Renal cortical epithelial cell (primary cell): ENCODE data around the gene ZNF362. TPM values are rescaled to one million over a fixed set of nuclear protein-coding genes. Genes with fewer than 3 reads are reported as not detected.

Experiments
- DNase-seq: peaks from one replicate; pipeline ENCODE4 v3.0.0-alpha.2; 2011; ENCODE audit warnings: low read depth
- total RNA-seq: library from RNA; depleted of rRNA; stranded (reverse); fragments of >200 nt; gene quantifications from 2 replicates; pipeline ENCODE4 v1.2.3, GENCODE V29; 2014

The ZNF362 gene
- total RNA-seq, 1 donor from 2014 or later = 6.9 TPM

DNA sequence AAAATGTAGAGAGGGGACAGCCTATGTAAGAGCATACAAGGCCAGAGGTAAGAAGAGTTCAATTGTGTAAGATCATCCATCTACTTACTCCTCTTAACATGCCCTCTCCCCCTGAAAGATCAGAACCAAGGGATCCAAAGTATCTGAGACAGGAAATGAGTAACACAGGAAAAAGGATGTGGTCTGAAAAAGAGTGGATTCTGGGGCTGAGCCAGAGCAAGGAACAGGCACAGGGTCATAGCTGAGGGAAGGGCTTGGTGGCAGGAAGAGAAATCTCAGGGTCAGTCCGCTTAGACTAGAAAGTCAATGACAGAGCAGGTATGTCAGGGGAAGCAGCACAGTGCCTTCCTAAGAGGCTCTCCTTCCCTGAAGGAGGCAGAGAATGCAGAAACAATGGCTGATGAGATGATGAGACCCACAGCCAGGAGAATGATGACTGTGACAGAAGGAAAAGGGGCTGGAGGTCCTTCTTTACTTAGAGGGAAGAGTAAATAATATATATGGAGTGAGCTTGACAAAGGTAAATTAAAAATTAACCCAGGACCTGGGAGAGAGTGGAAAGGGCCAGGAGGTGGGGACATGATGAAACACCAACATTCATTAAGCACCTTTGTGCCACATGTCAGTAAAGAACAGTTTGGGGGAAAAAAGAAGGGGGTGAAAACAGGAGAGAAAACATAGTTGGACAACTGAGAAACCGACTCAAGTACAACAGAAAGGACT lies 90.8 kb downstream of the ZNF362 start:
- DNase-seq = peak; percentile 91

DNA sequence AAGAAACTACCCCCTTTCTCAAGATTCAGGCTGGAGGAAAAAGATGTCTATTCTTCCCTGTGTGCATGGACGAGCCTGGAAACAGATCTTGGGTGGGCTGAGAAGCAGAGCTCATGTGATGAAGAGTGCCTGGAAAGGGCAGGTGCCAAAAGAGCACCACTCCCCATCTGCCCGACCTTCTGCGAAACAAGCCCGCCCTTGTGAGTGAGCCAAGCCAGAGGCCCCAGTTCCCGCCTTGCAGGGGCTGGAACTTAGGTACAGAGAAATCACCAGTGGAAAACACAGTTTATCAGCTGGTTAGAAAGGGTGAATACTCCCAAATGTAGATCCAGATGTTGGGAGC lies 91.3 kb downstream of the ZNF362 start:
- no peak for DNase-seq

GRCh38 chr1:33348194-33348593 lies 91.9 kb downstream of the ZNF362 start:
- peak; percentile 66 for DNase-seq

- DNase-seq = no peak
Observed at GRCh38 chr1:33348676-33349080, 92.4 kb downstream of the ZNF362 start.

DNA sequence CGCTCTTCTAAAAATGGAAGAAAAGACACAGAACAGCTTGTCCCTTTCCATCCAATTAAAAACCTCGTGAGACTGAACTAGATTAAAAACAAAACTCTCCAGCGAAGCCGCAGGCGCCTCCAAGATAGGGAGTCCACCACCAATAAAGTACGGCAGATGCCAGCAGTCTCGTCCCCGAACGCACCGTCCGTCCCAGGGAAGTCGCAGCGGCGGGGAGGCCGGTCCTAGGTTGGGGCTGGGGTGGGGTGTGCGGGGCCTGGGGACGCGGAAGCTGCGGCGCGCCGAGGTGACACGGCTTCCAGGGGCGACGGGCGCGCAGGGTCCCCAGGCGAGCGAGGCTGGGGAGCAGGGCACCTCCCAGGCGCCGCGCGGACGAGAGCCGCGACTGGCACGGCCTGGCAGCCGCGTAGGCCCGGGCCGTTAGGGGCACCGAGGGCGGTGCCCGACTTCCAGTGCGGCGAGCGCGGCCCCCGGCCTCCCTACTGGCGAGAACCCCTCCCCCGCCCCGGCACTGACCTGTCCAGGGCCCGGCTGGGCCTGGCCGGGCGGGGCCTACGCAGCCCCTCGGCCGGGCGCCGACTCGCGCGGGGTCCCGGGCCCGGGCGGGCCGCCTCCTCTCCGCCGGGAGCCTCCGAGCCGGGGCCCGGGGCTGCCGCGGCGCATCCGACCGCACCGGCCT lies 92.9 kb downstream of the ZNF362 start:
- DNase-seq = no peak

DNA sequence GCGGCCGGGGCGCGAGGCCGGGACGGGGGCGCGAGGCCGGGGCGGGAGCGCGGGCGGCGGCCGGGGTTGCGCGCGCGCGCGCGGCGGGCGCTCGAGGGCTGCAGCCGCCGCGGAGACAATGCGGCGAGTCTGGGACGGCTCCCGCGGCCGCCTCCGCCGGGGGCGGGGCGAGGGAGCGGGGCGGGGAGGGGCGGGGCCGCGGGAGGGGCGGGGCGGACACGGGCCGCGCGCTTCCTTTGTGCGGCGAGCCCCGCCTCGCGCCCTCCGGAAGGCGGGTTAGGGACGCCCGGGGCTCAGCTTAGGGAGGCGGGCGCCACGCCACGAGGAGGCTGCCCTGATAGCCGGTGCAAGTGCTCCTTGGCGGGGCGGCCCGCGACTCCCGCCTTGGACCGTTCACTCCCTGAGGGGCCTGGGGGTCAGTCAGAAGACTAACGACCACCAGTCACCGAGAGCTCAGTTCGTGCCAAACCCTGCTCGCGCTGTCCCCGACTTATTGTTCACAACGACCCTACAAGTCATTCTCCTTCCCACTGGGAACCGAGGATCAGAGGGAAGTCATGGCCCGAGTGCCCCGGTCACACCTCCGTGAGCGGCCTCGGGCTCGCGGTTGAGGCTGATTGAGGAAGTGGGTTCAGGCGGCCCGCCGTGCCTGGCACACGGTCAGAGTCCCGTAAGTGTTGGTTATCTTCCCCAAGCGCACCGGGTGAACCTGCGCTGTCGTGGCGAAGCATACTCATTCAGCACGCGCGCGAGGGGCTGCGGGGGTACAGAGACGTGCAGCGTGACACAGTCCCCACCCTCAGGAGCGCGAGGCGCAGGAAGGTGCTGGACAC lies 93.7 kb downstream of the ZNF362 start:
- DNase-seq = peak; percentile 52

Other genes starting within 250 kb of the ZNF362 start
- gene AK2, start 219.6 kb upstream of the ZNF362 start, total RNA-seq = 196 and 272 TPM in 2 replicates
- 3.5 and 5.1 TPM in 2 replicates for gene AZIN2, start 175.3 kb upstream of the ZNF362 start, total RNA-seq
- 1.6 and 6.4 TPM in 2 replicates for gene TRIM62, start 74.4 kb upstream of the ZNF362 start, total RNA-seq
- not detected in 2 replicates for gene A3GALT2, start 64.6 kb downstream of the ZNF362 start, total RNA-seq
- gene PHC2, start 174.6 kb downstream of the ZNF362 start, total RNA-seq = 147 and 187 TPM in 2 replicates
- 7.6 and 15.9 TPM in 2 replicates for gene ZSCAN20, start 216.2 kb downstream of the ZNF362 start, total RNA-seq